Measurements from ENCODE around the gene SYCE1L.

The SYCE1L gene

GRCh38 chr16:77250400-77250799, 51.2 kb downstream of the SYCE1L start:
- no peak for DNase-seq (ENCODE audit: low spot score)
